Measurements from ENCODE around the gene SHISA5. TPM values are rescaled to one million over a fixed set of nuclear protein-coding genes. Genes with fewer than 3 reads are reported as not detected.
"Not testable (repeated sequence)": the region's sequence is repeated elsewhere in the genome, so short reads cannot be mapped to it uniquely, and the experiment has no call there.

Gene SHISA5
- total RNA-seq, 2 experiments from 2014 or later: 85.7 to 90.3 TPM

- intact Hi-C loops (cut with micrococcal nuclease): no loop called here
- H3K27me3 Mint-ChIP-seq (ENCODE audit: low read depth): no peaks in the 10 kb centered on the region
These were observed 3.3 kb downstream of the SHISA5 start for GRCh38 chr3:48500656-48501055.

GRCh38 chr3:48493203-48493501 is 10.8 kb downstream of the SHISA5 start:
- no peak for DNase-seq
- CTCF ChIA-PET: no interaction called here
- Mint-ChIP-seq H3K36me3 (ENCODE audit: low read depth) (peaks cover 7% of the 10 kb centered on the region), H3K27ac (no peak overlapping the region), H3K4me3 (no peak overlapping the region), H3K4me1 (ENCODE audit: low read depth) (no peaks in the 10 kb centered on the region), H3K9me3 (peaks cover 1% of the 10 kb centered on the region), H3K27me3 (ENCODE audit: low read depth) (no peaks in the 10 kb centered on the region)
- intact Hi-C loops (cut with micrococcal nuclease): no loop called here

More at GRCh38 chr3:48500656-48501055, 3.3 kb downstream of the SHISA5 start:
- CTCF ChIA-PET: interaction anchor here (1.2 to 1.4 kb wide), 2 partner anchors 48 to 64 kb away, joined by 3 to 4 read pairs; no protein-coding TSS in a partner anchor
- DNase-seq: no peak
- H3K9me3 Mint-ChIP-seq: peaks cover 2% of the 10 kb centered on the region
- H3K36me3 Mint-ChIP-seq (ENCODE audit: low read depth): peaks cover 8% of the 10 kb centered on the region
- peaks cover 30% of the 10 kb centered on the region for H3K4me1 Mint-ChIP-seq (ENCODE audit: low read depth)
- no peak overlapping the region for H3K4me3 Mint-ChIP-seq
- no peak overlapping the region for H3K27ac Mint-ChIP-seq

DNA sequence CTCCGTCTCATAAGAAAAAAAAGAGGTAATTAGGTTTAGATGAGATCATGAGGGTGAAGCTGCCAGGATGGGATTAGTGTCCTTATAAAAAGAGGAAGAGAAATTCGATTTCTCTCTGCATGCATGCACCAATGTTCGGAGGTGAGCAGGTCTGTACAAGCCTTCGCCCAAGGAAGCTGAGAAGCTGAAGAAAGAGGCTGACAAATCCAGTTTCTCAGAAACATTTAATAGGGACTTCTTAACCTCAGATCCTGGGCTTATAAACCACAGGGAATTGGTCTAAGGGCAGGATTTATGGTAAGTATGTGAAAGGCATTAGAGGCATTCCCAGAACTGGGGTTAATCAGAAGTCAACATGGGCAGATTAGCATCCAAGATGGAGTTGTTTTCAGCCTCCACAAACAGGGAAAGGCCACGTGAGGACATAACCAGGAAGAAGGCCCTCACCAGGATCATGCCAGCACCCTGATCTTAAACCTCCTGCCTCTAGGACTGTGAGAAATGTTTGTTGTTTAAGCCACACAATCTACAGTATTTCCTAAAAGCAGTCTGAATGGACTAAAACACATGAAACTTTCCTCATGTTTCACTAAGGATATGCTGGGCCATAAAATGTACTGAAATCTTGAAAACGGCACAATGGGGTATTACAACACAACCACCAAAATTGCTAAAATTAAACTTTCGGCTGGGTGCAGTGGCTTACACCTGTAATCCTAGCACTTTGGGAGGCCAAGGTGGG is 11.3 kb downstream of the SHISA5 start:
- H3K27me3 Mint-ChIP-seq (ENCODE audit: low read depth): no peaks in the 10 kb centered on the region
- H3K27ac Mint-ChIP-seq: no peak overlapping the region
- H3K4me1 Mint-ChIP-seq (ENCODE audit: low read depth): no peaks in the 10 kb centered on the region
- no peak for DNase-seq
- intact Hi-C loops (cut with micrococcal nuclease): no loop called here
- CTCF ChIA-PET: interaction anchor here (0.6 kb wide), 1 partner anchor 14 kb away, joined by 4 read pairs; no protein-coding TSS in a partner anchor
- H3K9me3 Mint-ChIP-seq: no peaks in the 10 kb centered on the region
- H3K4me3 Mint-ChIP-seq: no peak overlapping the region
- H3K36me3 Mint-ChIP-seq (ENCODE audit: low read depth): peaks cover 4% of the 10 kb centered on the region

GRCh38 chr3:48486952-48487351 is 17.0 kb downstream of the SHISA5 start:
- no peak for DNase-seq
- no peak overlapping the region for H3K27ac Mint-ChIP-seq
- intact Hi-C loops (cut with micrococcal nuclease): no loop called here
- no peaks in the 10 kb centered on the region for H3K36me3 Mint-ChIP-seq (ENCODE audit: low read depth)
- CTCF ChIA-PET: no interaction called here
- no peaks in the 10 kb centered on the region for H3K27me3 Mint-ChIP-seq (ENCODE audit: low read depth)
- no peaks in the 10 kb centered on the region for H3K4me1 Mint-ChIP-seq (ENCODE audit: low read depth)
- no peaks in the 10 kb centered on the region for H3K9me3 Mint-ChIP-seq
- no peak overlapping the region for H3K4me3 Mint-ChIP-seq

GRCh38 chr3:48482822-48483221 is 21.2 kb downstream of the SHISA5 start:
- CTCF ChIA-PET: interaction anchor here (0.8 kb wide), 1 partner anchor 9 kb away, joined by 3 read pairs; no protein-coding TSS in a partner anchor
- intact Hi-C loops (cut with micrococcal nuclease): not testable (repeated sequence)

GRCh38 chr3:48480891-48481290 is 23.1 kb downstream of the SHISA5 start:
- H3K4me3 Mint-ChIP-seq; H3K36me3 Mint-ChIP-seq (ENCODE audit: low read depth); CTCF ChIA-PET; DNase-seq; H3K27ac Mint-ChIP-seq; H3K27me3 Mint-ChIP-seq (ENCODE audit: low read depth); H3K9me3 Mint-ChIP-seq; intact Hi-C loops (cut with micrococcal nuclease): not testable (repeated sequence)
- peaks cover 29% of the 10 kb centered on the region for H3K4me1 Mint-ChIP-seq (ENCODE audit: low read depth)

More at GRCh38 chr3:48482822-48483221, 21.2 kb downstream of the SHISA5 start:
- DNase-seq; H3K27ac Mint-ChIP-seq; H3K9me3 Mint-ChIP-seq; H3K4me3 Mint-ChIP-seq; H3K36me3 Mint-ChIP-seq (ENCODE audit: low read depth); H3K27me3 Mint-ChIP-seq (ENCODE audit: low read depth): not testable (repeated sequence)
- peaks cover 22% of the 10 kb centered on the region for H3K4me1 Mint-ChIP-seq (ENCODE audit: low read depth)

- intact Hi-C loops (cut with micrococcal nuclease): loop anchor here (10.0 kb wide), 1 partner anchor 1756 kb away; the partner anchor contains the start of gene GNAI2
- Mint-ChIP-seq H3K4me3 (peak overlapping the region; percentile 59), H3K9me3 (no peaks in the 10 kb centered on the region)
These were observed 25.1 kb downstream of the SHISA5 start for GRCh38 chr3:48478626-48479555.

GRCh38 chr3:48477959-48478520 is 25.9 kb downstream of the SHISA5 start:
- intact Hi-C loops (cut with micrococcal nuclease): loop anchor here (10.0 kb wide), 1 partner anchor 1757 kb away; the partner anchor contains the start of gene GNAI2
- CTCF ChIA-PET: interaction anchor here (1.3 to 1.7 kb wide), 2 partner anchors 29 to 79 kb away, joined by 3 to 4 read pairs; no protein-coding TSS in a partner anchor
- H3K36me3 Mint-ChIP-seq (ENCODE audit: low read depth): no peaks in the 10 kb centered on the region
- no peaks in the 10 kb centered on the region for H3K27me3 Mint-ChIP-seq (ENCODE audit: low read depth)
- H3K4me1 Mint-ChIP-seq (ENCODE audit: low read depth): peaks cover 42% of the 10 kb centered on the region
- peak overlapping the region; percentile 52 for H3K27ac Mint-ChIP-seq
- DNase-seq: no peak
- no peak overlapping the region for H3K4me3 Mint-ChIP-seq
- H3K9me3 Mint-ChIP-seq: no peaks in the 10 kb centered on the region

More at GRCh38 chr3:48478626-48479555, 25.1 kb downstream of the SHISA5 start:
- no peaks in the 10 kb centered on the region for H3K36me3 Mint-ChIP-seq (ENCODE audit: low read depth)
- CTCF ChIA-PET: interaction anchor here (0.7 to 1.7 kb wide), 3 partner anchors 15 to 43 kb away, joined by 3 to 4 read pairs (median 3); no protein-coding TSS in a partner anchor
- peak; percentile 66 for DNase-seq
- H3K4me1 Mint-ChIP-seq (ENCODE audit: low read depth): peaks cover 36% of the 10 kb centered on the region
- peak overlapping the region; percentile 93 for H3K27ac Mint-ChIP-seq
- no peaks in the 10 kb centered on the region for H3K27me3 Mint-ChIP-seq (ENCODE audit: low read depth)

- peak overlapping the region; percentile 56 for H3K27ac Mint-ChIP-seq
- intact Hi-C loops (cut with micrococcal nuclease): loop anchor here (10.0 kb wide), 1 partner anchor 1758 kb away; the partner anchor contains the start of gene GNAI2
- no peaks in the 10 kb centered on the region for H3K27me3 Mint-ChIP-seq (ENCODE audit: low read depth)
- peaks cover 3% of the 10 kb centered on the region for H3K36me3 Mint-ChIP-seq (ENCODE audit: low read depth)
- peaks cover 46% of the 10 kb centered on the region for H3K4me1 Mint-ChIP-seq (ENCODE audit: low read depth)
- H3K9me3 Mint-ChIP-seq: no peaks in the 10 kb centered on the region
- no peak for DNase-seq
- CTCF ChIA-PET: interaction anchor here (0.7 to 1.3 kb wide), 2 partner anchors 71 to 81 kb away, joined by 3 read pairs; no protein-coding TSS in a partner anchor
- no peak overlapping the region for H3K4me3 Mint-ChIP-seq
These were observed 27.4 kb downstream of the SHISA5 start for GRCh38 chr3:48476426-48477053.

DNA sequence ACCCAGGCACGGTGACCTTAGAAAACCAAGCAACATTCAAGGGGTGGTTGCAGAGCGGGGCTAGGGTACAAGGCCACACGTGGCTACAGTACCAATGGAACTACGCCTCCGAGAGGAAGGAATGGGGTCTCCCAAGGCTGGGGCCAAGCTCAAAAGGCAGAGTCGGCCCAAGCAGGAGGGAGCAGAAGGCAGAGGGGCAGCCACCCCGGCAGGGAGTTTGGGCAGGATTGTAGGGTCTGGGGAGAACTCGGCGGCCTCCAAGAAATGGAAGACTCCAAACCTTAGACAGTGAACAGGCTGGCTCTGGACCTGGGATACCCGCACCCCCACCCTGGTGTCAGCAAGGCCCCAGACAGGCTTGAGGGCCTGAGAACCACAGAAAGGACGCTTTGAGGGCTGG is 28.8 kb downstream of the SHISA5 start:
- no peak for DNase-seq
- peaks cover 53% of the 10 kb centered on the region for H3K4me1 Mint-ChIP-seq (ENCODE audit: low read depth)

DNA sequence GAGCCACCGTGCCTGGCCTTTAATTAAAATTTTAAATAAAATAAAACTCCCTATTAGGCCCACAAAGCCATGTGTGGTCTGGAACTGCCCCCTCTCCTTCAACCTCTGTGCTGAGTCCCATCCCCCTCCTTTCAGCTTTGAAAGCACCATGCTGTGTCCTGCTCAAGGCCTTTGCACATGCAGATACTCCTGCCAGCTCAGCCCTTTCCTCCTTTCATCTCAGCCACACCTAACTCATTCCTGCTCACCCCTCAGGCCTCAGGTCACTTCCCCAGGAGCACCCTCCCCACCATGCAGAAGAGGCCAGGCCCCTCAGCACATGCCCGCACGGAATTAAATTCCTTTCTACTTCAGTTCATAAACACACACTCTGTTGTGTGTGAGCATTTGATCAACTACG is 29.4 kb downstream of the SHISA5 start:
- Mint-ChIP-seq H3K27ac (peak overlapping the region; percentile 77), H3K27me3 (ENCODE audit: low read depth) (no peaks in the 10 kb centered on the region), H3K9me3 (no peaks in the 10 kb centered on the region), H3K4me3 (no peak overlapping the region), H3K4me1 (ENCODE audit: low read depth) (peaks cover 54% of the 10 kb centered on the region), H3K36me3 (ENCODE audit: low read depth) (peaks cover 9% of the 10 kb centered on the region)
- DNase-seq: no peak
- CTCF ChIA-PET: interaction anchor here (0.6 to 4.2 kb wide), 5 partner anchors 8 to 428 kb away, joined by 3 to 28 read pairs (median 5); no protein-coding TSS in a partner anchor
- intact Hi-C loops (cut with micrococcal nuclease): loop anchor here (5.0 to 10.0 kb wide), 2 partner anchors 133 to 1760 kb away; partner anchors contain the start of genes GNAI2 and UQCRC1

More for the DNA sequence above, 28.8 kb downstream of the SHISA5 start:
- Mint-ChIP-seq H3K27me3 (ENCODE audit: low read depth) (no peaks in the 10 kb centered on the region), H3K9me3 (no peaks in the 10 kb centered on the region), H3K36me3 (ENCODE audit: low read depth) (peaks cover 6% of the 10 kb centered on the region), H3K27ac (peak overlapping the region; percentile 60), H3K4me3 (no peak overlapping the region)
- intact Hi-C loops (cut with micrococcal nuclease): loop anchor here (10.0 kb wide), 1 partner anchor 1760 kb away; the partner anchor contains the start of gene GNAI2
- CTCF ChIA-PET: interaction anchor here (0.6 to 4.2 kb wide), 2 partner anchors 39 to 429 kb away, joined by 3 to 28 read pairs; no protein-coding TSS in a partner anchor

All from activated naive CD4-positive, alpha-beta T cell treated with anti-CD3 and anti-CD28 coated beads for 36 hours (primary cell).